LoVo (cell line): ENCODE measurements around the gene CUBN.
A peak's percentile ranks its signal among the peaks of the same experiment; 100 is the strongest.

Experiments
- DNase-seq: peaks from one replicate; pipeline ENCODE4 v3.0.0-alpha.2; 2016; ENCODE audit warnings: low spot score

CUBN gene

GRCh38 chr10:16787361-16787791, 342.2 kb downstream of the CUBN start:
- no peak for DNase-seq

- DNase-seq: no peak
Measured at GRCh38 chr10:16780338-16780880, 349.2 kb downstream of the CUBN start.

GRCh38 chr10:16779384-16779915, 350.2 kb downstream of the CUBN start:
- DNase-seq: no peak

- DNase-seq: peak; percentile 61
Measured at GRCh38 chr10:16777473-16778370, 351.9 kb downstream of the CUBN start.

- no peak for DNase-seq
Measured at GRCh38 chr10:16776896-16777295, 352.7 kb downstream of the CUBN start.
